ENCODE data around the gene CFAP210.
A peak's percentile ranks its signal among the peaks of the same experiment; 100 is the strongest.

The CFAP210 gene, protein sequence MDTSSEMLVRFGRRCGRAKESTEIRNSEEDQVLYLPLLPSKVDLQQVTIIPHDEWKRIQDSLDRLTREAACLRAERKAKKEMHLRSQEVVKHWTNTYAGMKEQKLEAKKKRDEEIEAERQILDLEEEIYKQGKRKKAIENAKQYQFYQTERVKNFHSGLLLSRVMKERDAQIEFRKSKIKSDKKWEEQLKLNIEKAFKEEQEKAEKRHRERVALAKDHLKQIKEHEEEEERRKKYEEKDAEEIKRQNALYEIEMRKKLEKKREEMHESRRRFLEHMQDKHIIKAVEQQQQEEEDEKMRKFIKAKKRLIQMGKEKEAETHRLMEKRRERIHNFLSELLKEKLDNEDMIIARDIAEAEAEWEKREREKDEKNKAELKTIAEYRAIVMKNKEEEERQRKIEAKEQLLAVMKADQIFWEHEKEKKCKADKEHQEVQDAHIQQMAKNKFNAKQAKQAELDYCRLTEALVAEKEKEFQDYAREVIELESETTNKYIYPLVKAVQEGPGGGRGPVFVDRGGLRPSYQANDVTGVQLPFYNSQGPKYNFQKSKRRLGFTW

DNA sequence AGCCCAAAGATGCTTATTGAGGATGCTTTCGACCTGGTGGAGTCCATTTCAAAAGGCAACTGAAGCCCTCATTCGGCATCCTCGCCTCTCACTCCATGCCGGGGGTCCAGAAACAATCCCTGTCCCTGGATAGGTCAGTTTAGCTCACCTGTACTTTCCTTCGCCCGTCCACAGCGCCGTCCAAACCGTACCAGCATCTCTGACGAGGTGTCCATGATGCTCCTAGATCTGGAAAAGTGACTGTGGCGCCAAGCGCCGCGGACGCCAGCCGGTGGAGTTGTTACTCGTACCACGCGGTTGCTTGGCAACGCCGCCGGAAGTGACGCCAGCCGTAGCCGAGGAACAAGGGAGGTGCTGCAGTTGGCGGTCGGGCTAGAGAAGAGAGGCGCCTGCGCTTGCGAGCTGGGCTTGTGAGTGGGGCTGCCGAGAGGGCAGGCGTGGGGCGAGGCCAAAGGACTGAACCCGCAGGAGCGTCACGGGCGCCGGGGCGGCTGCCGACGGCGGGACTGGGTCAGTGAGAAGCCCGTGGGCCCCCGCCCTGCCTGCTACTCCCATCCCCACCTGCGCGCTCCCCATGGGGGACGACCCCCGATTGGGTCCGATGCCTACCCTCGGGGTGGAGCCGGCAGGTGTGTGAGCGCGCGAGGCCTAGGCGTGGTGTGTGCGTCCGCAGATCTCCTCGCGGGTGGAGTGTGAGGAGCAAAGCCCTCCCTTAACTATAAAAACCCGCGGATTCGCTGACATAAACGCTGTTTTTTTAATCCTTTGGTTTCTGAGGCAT, at the start of gene CFAP210, which contains the start of gene PHOSPHO2:
Gene CFAP210 (minus strand): TSS at position 293 of the 781 bp plus-strand sequence. CDS start 78 bp downstream, at position 215.
Gene PHOSPHO2 (plus strand): TSS at position 357 of the 781 bp plus-strand sequence. CDS start 6,503 bp downstream, outside the sequence.
- peak; percentile 100 for DNase-seq

DNA sequence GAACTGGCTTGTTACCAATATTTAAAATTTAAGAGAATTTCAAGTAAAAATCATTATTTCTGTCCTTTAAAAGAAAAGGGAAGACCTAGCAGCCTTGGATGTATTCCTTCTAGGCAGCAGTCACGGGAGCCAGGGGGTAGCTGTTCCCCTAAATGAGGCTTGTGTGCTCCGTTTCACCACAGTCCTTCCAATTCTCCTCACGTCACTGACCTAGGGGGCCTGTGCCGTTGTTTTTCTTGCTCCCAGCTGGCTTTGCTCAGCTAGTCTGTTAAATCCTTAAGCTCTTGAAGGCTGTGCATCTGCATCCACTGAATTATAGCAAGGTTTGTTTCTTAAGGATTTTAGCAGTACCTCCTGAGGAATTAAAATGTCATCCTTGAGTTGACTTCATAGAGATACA, 49.3 kb upstream of the CFAP210 start:
- DNase-seq = no peak

DNA sequence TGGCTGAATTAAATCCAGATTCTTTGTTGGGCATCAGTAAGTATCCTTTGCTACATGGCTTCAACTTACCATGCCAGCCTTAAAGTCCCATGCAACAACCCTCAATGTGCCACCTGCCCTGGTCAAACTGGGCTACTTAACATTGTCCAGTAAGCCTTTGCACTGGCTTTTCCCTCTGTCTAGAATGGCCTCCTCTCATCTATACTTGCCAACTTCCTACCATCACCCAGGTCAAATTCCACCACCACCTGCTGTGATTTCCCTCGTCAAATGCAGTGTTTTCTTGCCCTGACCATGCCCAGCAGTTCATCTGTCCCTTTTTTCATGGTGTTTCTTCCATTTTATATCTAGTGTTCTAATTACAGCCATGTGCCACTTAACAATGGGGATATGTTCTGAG, 45.1 kb upstream of the CFAP210 start:
- DNase-seq = no peak

DNA sequence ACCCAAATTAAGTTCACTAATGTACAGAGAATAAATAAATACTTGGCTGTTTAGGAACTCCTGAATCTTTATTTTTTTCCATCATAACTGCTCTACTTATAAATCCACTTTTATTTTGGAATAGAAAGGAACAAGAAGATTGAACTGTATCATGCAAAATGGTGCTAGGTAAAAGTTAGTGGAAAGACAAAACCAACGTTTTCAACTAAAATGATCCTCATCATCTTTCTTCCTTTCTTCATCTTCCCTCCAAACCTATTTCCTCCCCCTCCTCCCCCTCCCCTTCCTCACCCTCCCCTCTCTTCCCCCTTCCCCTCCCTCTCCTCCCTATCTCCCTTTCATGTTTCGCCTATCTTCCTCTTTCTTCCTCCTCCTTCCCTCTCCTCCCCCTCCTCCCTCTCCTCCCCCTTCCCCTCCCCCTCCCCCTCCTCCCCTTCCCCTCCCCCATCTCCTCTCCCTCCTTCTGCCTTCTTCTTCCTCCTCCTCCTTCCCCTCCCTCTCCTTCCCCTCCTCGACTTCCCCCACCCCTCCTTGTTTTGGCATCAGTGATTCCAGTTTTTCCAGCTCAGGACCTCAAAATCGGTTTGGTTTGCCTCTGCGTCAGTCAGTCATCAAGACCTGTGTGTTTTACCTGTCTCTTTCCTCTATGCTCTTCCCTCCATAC, 44.5 kb upstream of the CFAP210 start:
- no peak for DNase-seq

DNA sequence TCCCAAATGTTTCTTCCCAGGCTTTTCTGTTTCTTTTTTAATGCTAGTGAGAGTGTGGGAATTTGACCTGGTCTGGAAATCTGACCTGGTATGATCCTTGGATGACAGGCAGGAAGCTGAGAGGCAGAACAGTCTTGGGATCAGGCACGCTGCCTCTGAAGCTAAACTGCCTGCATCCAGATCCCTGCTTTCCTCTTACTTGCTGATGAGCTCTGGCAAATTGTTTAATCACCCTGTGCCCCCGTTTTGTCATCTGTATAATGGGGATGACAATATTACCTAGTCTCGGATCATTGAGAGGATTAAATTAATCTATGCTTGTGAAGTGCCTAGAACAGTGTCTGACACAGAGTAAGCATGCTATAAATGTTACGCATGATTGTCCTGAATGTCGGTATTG, 42.7 kb upstream of the CFAP210 start:
- DNase-seq = no peak

DNA sequence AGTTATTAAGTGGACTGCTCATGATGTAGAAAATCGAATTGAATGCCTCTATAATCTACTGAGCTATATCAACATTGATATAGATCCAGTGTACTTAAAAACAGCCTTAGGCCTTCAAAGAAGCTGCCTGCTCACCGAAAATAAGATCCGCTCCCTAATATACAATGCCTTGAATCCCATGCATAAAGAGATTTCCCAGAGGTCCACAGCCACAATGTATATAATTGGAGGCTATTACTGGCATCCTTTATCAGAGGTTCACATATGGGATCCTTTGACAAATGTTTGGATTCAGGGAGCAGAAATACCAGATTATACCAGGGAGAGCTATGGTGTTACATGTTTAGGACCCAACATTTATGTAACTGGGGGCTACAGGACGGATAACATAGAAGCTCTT, 41.4 kb upstream of the CFAP210 start:
- no peak for DNase-seq

DNA sequence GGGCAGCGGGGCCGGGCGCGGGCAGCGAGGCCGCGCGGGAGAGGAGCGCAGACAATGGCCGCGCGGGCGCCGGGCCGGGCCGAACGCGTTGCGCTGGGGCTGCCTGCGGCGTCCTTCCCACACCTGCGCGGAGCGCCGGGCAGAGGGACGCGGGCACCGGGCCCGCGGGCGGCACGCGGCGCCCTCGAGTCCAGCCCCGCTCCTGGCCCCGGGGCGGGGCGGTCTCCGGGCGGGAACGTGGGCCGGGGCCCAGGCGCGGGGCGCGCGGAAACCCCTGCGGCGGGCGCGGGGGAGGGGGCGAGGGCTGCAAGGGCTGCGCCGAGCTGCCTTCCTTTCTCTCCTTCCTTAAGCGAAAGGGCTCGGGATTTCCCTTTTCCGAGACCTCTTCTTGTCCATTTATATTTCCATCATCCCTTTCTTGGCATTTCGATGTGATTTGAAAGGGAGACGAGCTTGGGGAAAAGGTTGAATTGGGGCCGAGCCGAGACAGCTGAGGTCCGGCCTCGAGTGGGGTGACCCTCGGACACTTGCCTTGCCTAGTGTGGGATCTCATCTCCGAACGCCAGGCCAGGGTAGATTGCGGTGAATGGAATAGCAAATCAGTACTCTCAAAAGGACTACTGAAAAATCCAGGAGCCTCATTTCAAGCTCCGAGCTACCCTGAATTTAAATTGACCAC, 40.1 kb upstream of the CFAP210 start:
- DNase-seq = no peak

DNA sequence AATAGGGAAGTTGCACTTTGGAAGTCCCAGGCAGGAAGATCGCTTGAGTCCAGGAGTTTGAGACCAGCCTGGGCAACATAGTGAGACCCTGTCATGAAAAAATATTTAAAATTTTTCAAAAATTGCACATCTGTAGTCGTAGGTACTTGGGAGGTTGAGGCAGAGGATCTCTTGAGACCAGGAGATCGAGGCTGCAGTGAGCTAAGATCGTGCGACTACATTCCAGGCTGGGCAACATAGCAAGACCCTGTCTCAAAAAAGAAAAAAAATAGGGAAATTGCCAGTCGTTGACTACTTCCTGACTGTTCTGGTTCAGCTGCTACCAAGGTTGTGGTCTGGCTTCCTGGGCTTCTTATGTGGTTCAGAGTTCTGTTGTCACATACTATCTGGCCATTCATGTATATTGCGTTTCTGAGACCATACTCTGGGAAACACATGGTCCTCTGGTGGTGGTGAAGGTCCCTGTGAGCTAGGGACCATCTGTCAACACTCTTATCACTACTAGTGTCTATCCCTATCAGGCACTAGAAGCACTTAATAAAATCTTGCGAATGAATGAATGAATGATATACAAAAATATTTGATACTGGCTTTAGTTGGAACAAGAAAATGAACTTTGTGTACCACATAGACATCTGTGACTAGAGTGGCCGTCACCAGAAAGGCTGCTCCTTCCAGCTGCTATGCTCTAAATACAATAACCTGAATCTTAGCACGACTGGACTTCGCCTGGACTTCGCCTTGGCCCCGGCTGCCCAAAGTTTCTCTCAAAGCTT, 38.6 kb upstream of the CFAP210 start:
- DNase-seq = no peak

DNA sequence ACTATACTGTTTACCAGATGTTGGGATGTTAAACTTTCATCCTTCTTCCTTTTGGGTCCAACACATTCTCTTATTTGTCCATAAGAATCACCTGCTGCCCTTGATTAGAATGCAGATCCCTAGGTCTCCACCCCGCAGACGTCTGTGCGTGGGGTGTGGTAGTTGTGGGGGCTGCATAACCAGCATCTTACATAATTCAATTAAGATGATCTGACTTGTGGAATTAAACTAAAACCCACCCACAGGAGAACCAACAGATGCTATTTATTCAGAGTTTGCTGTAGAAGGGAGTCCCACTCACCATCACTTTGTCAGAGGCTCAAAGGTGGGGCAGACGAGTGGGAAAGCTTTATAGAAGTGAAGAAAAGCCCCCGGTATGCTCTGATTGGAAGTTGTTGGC, 37.9 kb upstream of the CFAP210 start:
- DNase-seq = no peak

DNA sequence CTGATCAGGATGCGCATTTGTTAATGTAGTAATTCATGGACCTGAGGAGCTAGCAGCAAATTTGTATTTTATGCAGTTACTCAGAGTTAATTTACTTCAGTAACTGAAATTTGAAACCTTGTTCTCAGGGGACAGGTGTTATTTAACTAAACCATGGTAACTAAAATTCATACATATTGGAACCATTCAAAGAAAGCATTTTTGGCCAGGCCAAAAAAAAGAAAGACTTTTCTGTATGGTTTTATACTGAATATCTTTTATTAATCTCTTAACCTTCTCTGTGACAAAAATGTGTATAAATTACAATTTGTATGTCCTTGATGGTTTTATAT, 35.0 kb upstream of the CFAP210 start:
- DNase-seq = no peak

DNA sequence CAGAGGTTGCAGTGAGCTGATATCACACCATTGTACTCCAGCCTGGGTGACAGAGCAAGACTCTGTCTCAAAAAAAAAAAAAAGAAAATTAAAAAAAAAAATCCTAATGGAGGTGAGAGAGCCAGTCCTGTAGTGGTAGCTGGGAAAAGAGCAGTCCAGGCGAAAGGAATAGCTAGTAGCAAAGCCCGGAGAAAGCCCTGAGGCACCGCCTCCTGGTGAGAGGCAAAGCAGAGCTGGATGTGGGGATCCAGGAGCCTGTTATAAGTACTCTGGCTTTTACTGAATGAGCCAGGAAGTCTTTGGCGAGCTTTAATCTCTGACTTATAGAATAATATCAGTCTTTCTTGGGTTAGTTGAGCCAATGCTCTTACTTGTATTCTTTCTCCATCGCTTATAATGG, 32.9 kb upstream of the CFAP210 start:
- DNase-seq = no peak

DNA sequence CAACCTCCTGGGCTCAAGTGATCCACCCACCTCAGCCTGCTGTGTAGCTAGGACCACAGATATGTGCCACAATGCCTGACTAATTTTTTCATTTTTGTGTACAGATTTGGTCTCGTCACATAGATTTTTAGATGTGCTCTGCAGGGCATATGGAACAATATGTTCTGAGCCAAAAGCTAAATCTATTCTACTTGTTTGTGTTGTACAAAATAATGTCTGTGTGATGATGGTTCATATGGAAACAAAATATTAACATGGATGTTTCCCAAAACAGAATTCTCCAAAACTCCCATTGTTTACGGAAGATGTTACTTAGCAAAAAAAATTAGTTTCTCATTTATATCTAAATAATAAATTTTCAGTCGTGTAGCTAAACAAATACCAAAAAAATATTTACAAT, 26.8 kb upstream of the CFAP210 start:
- DNase-seq = no peak

DNA sequence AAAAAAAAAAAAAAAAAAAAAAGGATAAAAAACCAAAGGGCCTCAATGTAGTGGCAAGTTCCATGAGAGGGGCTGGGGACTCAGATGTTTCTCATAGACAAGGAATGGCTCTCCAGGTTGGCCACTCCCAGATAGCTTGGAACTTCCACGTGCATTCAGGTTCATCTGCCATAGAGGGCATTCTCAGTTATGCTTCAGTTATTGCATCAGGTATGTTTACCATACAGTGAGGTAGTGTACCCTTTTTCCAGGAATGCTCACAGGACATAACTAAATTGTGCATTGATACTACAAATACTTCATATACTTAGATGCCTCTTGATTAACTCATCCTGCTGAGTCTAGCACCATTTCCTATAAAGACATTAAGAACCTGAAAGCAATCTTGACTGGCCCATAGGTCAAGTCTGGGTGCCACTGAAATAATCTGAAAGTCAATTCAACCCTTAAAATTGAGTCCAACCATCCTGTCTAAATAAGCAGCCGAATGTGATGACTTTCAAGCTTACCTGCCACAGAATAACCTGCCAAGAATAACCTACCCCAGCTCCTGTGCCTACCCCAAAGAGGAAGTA, 24.8 kb upstream of the CFAP210 start:
- DNase-seq = no peak

DNA sequence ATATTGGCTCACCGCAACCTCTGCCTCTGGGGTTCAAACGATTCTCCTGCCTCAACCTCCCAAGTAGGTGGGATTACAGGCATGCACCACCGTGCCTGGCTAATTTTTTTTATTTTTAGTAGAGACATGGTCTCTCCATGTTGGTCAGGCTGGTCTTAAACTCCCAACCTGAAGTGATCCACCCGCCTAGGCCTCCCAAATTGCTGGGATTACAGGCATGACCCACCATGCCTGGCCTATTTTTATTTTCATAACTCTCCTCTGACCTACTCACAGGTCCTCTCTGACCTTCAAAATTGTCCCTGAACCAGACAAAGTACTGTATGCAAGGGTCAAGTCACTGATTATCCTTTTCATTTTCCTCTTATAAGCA, 23.5 kb upstream of the CFAP210 start:
- no peak for DNase-seq

DNA sequence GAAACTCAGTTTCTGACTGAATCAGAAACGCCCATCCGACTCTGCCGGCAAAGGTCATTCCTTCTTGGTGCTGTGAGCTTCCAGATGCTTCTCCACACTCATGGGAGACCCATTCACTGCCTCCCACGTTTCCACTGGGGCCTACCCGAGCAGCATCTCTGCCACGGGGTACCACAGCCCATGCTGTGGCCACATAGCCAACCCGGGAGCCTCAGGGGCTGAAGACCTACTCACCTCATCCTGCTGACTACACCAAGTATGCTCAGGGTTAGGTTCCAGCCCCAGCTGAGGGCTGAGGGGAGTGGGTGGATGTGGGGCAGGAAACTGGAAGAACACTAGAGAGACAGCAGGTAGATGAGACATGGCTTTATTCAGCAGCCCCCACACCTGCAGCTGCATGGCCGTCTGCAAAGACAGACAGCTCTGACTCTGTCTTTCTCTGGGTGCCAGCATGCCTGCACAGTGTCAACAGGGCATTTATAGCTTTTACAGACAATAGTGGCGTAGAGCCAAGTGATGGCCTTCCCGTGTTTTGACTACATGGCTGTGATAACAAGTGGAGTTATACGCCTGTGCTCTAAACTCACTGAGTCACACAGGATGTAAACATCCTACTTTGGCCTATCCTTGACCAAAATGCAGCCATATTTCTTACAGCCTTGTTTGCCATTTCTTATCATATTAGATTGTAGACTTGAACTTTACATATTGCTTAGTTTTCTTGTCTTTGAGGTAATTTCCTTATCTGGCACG, 22.9 kb upstream of the CFAP210 start:
- DNase-seq = no peak

DNA sequence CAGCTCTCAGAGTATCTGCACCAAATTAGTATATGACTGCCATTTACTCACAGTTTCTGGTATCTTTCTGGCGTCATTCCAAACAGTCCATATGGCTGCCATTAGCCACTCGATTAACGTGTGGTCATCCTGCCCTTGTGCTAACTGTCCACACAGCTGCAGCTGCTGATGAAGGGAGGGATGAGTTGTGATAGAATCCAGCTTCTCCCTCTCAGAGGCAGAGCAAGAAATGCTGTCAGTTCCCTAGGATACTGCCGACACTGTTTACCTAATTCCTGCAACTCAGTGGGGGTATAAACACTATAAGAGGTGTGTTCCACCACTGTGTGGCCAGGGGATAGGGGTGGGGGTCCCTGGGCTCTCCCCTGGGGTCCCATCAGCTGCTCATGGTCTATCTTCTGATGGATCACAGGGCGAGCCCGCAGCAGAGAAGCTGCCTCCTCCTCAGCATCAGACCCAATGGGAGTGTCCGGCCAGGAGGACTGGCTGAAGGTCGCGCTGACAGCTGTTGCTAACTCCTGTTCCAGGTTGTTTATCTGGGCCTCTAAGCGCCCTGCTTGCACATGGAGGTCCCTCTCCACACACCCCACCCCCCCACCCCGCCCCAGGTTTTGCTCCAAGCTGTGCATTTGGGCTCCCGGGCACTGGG, 22.2 kb upstream of the CFAP210 start:
- no peak for DNase-seq

DNA sequence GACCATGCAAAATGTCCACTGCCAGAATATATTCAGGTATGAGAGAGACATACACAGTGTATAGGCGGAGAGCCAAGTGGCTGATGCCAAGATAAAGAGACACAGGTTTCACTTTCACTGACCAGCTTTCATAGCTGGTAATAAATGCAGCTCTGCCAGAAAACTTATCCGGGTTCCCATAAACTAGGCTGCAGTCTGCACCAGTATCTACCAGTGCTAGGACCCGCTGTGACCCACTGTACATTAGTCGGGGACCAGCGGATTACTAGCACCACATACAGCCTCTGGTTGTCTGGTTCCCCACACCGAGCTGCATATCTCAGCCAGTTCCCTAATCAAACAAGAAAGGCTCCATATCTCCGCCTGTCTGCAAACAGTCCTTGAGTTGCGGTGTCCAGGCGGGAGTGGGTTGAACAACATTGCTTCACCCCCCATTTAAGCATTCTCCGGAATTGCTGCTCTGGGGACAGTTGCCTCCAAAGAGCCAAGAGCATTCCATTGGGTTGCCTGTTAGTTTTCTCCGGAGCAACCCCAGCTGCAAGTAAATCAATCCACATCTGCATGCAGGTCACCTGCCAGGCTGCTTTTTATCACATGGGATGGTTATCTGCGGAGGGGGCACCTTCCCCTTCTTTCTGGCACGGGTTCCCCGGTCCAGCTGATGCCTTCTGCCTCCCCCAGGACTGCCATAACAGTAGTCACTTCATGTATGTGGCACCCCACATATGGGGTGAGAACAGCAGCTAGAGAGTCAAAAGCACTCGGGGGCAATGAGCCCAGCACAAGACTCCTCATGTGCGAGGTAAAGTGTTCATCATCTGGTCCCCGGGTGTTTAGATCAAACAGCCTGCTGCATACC, 21.4 kb upstream of the CFAP210 start:
- DNase-seq = no peak

DNA sequence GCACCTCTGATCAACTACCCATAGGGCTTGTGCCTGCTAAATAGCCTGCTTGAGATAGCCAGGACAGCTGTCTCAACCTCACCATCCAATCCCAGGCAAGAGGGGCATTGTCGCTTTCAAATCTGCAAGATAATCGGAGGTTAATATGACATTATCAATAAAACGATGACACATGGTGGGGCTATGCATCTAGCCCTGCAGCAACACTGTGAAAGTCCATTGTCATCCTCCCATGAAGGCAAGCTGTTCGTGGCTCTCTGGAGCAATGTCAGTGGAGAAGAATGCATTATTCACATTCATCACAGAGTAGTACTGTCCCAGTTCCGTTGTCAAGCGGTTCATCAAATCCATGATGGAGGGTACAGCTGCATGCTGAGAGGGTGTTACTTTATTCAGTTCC, 20.5 kb upstream of the CFAP210 start:
- no peak for DNase-seq

DNA sequence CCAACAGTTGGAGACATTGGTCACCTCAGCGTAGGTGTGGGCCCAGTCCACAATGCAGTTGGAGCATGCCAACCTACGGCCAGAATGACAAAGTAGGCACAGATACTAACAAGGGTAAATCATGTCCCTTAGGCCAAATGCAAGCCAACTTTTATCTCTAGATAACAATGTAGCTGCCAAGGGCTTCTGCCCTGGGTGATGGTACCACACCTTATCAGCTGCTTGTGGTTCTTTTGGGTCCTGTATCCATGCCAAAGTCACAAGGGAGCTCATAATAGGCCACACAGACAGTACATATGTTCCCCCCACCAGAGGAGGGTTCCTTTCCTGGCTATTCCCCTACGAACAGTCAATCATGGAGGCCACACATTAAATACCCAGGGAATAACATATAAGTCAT, 19.1 kb upstream of the CFAP210 start:
- DNase-seq = no peak
